Measurements from ENCODE around the gene STYXL2.

The STYXL2 gene

GRCh38 chr1:167081594-167082156 is 12.2 kb upstream of the STYXL2 start:
- DNase-seq, result no peak

DNA sequence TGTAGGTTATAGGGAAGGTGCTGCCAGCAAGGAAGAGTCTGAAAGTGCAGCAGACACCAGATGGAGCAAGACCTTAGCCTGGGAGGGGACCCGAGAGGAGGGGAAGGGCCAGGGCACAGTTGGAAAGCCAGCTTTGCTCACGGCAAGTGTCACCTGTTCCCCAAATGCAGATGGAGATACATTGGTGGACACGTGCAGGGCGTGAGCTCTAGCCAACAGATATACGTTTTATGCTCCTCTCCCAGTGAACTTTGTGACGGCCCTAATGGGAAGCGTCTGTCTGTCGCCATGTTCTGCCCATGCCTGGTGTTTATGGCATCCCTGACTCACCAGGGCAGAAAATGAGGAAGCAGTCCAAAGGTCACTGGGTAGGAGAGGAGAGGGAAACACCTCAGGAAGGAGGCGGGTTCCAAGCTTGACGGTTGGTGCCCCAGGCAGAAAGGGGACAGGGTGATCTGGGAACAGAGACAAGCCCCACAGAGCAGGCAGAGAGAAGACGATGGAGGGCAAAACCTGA is 11.3 kb upstream of the STYXL2 start:
- DNase-seq, result no peak

DNA sequence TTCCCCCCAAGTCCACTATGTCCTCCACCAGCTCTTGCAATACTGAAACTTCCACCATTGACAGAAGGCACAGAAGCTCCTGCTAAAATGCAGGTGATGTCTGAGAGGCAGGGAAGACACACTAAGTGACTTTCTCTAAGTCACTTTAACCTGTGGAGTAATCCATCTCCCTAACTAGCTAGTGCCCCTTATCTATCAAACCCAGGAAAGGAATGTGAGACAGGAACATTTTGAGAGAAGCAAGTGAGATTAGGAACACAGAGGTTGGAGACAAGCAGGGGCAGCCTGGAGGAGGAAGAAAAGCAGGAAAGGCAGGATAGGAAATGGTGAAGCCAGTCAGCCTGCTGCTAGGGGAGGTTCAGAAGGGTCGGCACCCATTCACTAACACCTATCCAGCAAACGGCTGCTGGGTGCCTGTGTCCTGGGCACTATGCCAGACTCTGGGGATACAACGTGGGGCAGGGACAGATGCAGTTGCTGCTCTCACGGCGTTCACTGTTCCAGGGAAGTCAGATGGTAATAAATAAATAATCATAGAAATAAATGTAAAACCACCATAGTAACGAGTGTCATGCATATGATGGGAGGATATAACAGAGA is 10.7 kb upstream of the STYXL2 start:
- no peak for DNase-seq

GRCh38 chr1:167083871-167084270 is 10.0 kb upstream of the STYXL2 start:
- no peak for DNase-seq

GRCh38 chr1:167084757-167085156 is 9.1 kb upstream of the STYXL2 start:
- no peak for DNase-seq

- no peak for DNase-seq
Observed at GRCh38 chr1:167086033-167086432, 7.8 kb upstream of the STYXL2 start.

- no peak for DNase-seq
Observed at GRCh38 chr1:167086768-167087167, 7.1 kb upstream of the STYXL2 start.

DNA sequence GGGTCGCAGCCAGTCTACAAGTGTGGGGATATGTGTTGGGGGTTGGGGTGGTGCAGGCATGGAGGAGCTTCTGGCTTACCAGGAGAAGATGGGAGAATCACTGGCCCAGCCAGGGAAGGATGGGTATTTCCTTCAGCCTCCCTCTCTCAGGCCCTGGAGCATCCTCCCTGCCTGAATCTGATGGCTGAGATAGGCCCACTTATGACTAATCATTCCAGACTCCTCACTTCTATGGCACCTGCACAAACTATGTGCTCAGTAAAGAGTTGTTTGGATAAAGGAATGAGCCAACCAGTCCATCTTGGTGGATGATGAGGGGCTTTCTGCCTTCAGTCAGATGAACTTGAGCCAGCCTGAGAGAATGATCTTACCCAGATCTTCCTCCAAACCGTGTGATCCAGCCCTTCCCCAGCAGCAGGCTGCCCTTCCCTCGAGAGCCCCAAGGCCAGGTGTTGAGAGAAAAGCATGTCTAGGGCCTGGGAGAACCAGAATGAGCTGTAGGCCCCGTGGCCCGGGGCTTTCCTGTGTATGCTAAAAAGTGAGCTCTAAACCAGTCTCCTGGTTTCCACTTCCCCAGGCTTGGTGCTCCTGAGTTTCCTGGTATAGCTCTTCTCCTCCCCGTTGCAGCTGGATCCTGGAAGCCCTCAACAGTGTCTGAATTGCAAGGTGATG is 5.0 kb upstream of the STYXL2 start:
- DNase-seq, result no peak

DNA sequence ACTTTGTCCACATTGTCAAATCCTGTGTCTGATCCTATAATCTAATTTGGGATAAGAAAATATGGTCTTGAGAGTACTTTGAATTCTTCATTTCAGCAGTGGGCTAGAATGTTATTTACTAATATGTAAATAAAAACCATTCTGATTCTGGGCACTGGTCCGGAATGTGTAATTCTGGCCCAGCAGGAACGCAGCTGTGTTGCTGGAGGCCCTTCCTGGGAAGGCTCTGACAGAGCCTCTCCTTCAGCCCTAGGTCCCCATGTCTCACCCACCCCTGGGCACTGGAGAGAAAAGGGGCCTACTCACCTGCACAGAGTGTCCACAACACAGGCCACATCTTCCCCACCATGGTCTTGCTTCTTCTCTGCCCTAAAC is 3.9 kb upstream of the STYXL2 start:
- no peak for DNase-seq

- DNase-seq, result no peak
Observed at GRCh38 chr1:167090314-167090942, 3.4 kb upstream of the STYXL2 start, which contains the start of gene GPA33. TSS of gene GPA33 (minus strand) at chr1:167090377. CDS start at chr1:167090287, 90 bp downstream.

DNA sequence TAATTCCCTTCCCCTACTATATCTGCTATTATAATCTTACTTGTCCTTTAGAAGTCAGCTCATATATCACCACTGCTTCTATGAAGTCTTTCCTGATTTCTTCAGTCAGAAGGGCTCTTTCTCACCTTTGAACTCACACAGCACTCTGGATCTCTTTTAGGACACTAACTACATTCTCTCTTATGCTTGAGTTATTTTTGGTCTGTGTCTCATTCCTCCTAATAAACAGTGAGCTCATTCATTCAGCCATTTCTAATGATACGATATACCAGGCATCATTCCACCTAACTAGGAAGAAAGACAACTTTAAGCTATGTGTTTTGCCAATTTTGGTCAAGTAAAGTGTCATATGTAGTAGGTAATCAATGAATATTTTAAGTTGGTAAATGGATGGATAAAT is 1.2 kb upstream of the STYXL2 start:
- no peak for DNase-seq

DNA sequence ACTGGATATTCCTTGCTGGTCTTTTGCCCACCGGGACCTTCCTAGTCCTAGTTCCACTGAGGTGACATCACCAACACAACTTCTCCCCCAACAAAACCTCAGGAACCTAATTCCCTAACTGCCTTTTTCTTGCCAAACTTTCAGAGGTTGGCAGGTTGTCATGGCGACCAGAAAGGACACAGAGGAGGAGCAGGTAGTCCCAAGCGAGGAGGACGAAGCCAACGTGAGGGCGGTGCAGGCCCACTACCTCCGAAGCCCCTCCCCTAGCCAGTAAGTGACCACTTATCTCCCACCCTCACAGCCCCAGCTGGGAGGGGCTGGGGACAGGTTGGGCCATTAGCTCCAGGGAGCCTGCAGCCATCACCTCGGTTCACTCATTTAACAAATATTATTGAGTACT is 815 bp downstream of the STYXL2 start:
- no peak for DNase-seq

GRCh38 chr1:167095368-167095767 is 1.5 kb downstream of the STYXL2 start:
- no peak for DNase-seq

- DNase-seq, result no peak
Observed at GRCh38 chr1:167099851-167100250, 6.0 kb downstream of the STYXL2 start.

DNA sequence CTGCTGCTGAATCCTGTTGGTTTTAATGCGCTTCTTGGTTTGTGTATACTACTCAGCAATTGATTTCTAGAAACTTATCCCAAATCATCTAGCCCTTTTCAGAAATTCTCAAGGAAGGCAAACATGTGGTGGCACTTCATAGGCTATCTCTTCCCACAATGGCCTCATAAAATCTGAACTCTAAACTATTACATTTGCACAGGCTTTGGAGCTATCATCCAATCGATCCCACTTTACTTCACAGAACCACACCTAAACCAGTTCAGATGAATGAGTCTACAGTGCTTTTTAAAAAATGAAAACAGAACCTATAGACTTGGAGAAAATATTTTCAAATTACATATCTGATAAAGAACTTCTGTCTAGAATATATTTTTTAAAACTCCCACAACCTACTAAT is 6.9 kb downstream of the STYXL2 start:
- DNase-seq, result no peak

DNA sequence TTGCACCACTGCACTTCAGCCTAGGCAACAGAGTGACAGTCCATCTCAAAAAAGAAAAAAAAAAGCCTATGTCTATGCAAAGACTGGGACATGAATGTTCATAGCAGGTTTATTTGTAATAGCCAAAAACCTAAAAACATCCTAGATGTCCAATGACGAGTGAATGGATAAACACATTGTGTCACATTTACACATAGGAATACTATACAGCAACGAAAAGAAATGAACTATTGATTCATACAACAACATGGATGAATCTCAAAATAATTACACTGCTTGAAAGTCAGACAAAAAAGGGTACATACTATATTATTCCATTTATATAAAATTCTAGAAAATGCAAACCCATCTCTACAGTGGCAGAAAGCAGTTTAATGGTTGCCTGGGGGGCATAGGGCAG is 7.9 kb downstream of the STYXL2 start:
- no peak for DNase-seq

- DNase-seq, result no peak
Observed at GRCh38 chr1:167102906-167103573, 9.2 kb downstream of the STYXL2 start.

DNA sequence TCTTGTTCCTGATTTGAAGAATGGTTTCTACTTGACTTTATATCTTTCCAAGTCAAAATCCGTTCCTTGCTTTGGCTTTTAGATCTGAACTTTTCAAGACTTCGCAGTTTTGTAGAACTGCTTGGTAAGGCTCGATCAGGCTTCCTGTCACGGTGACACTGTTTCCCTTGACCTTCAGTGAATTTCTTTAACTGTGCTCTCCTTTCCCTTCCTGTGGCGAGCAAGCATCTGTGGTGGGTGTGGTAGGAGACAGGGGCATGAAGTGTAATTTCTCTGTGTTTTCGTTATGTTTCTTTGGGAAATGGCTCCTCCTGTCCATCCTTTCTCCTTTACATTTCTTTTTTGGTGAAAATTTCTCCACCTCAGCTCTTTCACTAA is 10.4 kb downstream of the STYXL2 start:
- no peak for DNase-seq

- no peak for DNase-seq
Observed at GRCh38 chr1:167105271-167106118, 11.6 kb downstream of the STYXL2 start.

GRCh38 chr1:167106119-167106461 is 12.2 kb downstream of the STYXL2 start:
- DNase-seq, result no peak

GRCh38 chr1:167107456-167107855 is 13.6 kb downstream of the STYXL2 start:
- no peak for DNase-seq

- DNase-seq, result no peak
Observed at GRCh38 chr1:167109125-167109524, 15.2 kb downstream of the STYXL2 start.

DNA sequence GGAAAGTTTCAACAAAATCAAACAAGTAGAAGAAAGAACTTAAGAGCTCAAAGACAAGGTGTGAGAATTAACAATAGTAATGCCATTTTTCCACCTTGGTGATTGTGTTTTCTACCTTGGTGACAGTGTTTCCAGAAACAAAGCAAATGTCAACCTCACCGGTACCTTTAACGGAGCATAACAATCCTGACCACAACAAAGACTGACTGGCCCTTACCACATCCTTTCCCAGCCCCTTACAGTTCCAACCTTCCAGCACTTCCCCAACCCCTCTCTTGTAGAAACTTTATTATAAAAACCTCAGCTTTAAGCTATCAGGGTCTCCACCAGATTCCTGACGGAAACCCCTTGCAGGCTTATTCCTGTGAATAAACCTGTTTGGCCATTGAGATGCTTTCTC is 16.7 kb downstream of the STYXL2 start:
- no peak for DNase-seq

Data from activated naive CD4-positive, alpha-beta T cell treated with Interleukin-2 at 50 U/mL for 16 hours (primary cell).